Loucy (cell line): Measurements from ENCODE around the gene ESF1.
A peak's percentile ranks its signal among the peaks of the same experiment; 100 is the strongest.

ENCODE experiments used
- H2AFZ ChIP-seq: fragments of 200-600 bp; sonication (generic); 2 replicates; pipeline ENCODE4 v1.6.0; 2016; ENCODE audit warnings: antibody characterized with exemption, mild to moderate bottlenecking, low read length, moderate library complexity
- H3F3A ChIP-seq: fragments of 200-600 bp; 2 replicates; pipeline ENCODE4 v1.6.0; 2016; ENCODE audit warnings: antibody characterized with exemption, low read depth, mild to moderate bottlenecking
- H3K27me3 ChIP-seq: fragments of 200-600 bp; sonication (generic); 2 replicates; pipeline ENCODE4 v1.6.1; 2014; ENCODE audit warnings: low read length, mild to moderate bottlenecking; ENCODE audit not compliant: insufficient read depth, poor library complexity, severe bottlenecking
- H3K36me3 ChIP-seq: fragments of 200-600 bp; sonication (generic); 2 replicates; pipeline ENCODE4 v1.6.1; 2016; ENCODE audit warnings: low read length; ENCODE audit not compliant: insufficient read depth
- H3K4me1 ChIP-seq: fragments of 200-600 bp; sonication (generic); 2 replicates; pipeline ENCODE4 v1.5.1; 2014; ENCODE audit warnings: low read length, mild to moderate bottlenecking; ENCODE audit not compliant: insufficient read depth, poor library complexity, severe bottlenecking
- H3K4me2 ChIP-seq: fragments of 200-600 bp; sonication (generic); 2 replicates; pipeline ENCODE4 v1.6.0; 2014; ENCODE audit warnings: antibody characterized with exemption, low read length, low read depth, mild to moderate bottlenecking; ENCODE audit not compliant: poor library complexity, severe bottlenecking
- H3K4me3 ChIP-seq: fragments of 200-600 bp; sonication (generic); 2 replicates; pipeline ENCODE4 v1.5.1; 2014; ENCODE audit warnings: low read length, mild to moderate bottlenecking, mixed read lengths; ENCODE audit not compliant: poor library complexity, severe bottlenecking
- H3K79me2 ChIP-seq: fragments of 200-600 bp; sonication (generic); 2 replicates; pipeline ENCODE4 v1.6.1; 2014; ENCODE audit warnings: low read length; ENCODE audit not compliant: insufficient read depth
- H3K9ac ChIP-seq: fragments of 200-600 bp; sonication (generic); 2 replicates; pipeline ENCODE4 v1.6.0; 2014; ENCODE audit warnings: mild to moderate bottlenecking, low read depth, low read length, moderate library complexity; ENCODE audit not compliant: poor library complexity, severe bottlenecking
- H3K9me2 ChIP-seq: fragments of 200-600 bp; sonication (generic); replicated peaks from 2 replicates; pipeline ENCODE4 v1.6.1; 2016; ENCODE audit warnings: low read depth, low read length, mixed read lengths
- H3K9me3 ChIP-seq: fragments of 200-600 bp; sonication (generic); 2 replicates; pipeline ENCODE4 v1.6.1; 2014; ENCODE audit warnings: mild to moderate bottlenecking, antibody characterized with exemption, low read length, low read depth; ENCODE audit not compliant: insufficient read depth
- H4K20me1 ChIP-seq: fragments of 200-600 bp; sonication (generic); 2 replicates; pipeline ENCODE4 v1.6.0; 2014; ENCODE audit warnings: antibody characterized with exemption, low read length, mild to moderate bottlenecking; ENCODE audit not compliant: insufficient read depth, poor library complexity, severe bottlenecking
- EZH2phosphoT487 ChIP-seq: fragments of 200-600 bp; IDR thresholded peaks from 2 replicates; pipeline ENCODE4 v1.6.1; 2018; ENCODE audit warnings: antibody characterized with exemption, mild to moderate bottlenecking, moderate library complexity, borderline replicate concordance
- TF ChIP-seq, protein P1 (sequence below): fragments of 200-600 bp; sonication (generic); conservative IDR thresholded peaks from 2 replicates; pipeline ENCODE4 v1.5.1; 2014; ENCODE audit warnings: mild to moderate bottlenecking, antibody characterized with exemption, low read length

ESF1 gene

DNA sequence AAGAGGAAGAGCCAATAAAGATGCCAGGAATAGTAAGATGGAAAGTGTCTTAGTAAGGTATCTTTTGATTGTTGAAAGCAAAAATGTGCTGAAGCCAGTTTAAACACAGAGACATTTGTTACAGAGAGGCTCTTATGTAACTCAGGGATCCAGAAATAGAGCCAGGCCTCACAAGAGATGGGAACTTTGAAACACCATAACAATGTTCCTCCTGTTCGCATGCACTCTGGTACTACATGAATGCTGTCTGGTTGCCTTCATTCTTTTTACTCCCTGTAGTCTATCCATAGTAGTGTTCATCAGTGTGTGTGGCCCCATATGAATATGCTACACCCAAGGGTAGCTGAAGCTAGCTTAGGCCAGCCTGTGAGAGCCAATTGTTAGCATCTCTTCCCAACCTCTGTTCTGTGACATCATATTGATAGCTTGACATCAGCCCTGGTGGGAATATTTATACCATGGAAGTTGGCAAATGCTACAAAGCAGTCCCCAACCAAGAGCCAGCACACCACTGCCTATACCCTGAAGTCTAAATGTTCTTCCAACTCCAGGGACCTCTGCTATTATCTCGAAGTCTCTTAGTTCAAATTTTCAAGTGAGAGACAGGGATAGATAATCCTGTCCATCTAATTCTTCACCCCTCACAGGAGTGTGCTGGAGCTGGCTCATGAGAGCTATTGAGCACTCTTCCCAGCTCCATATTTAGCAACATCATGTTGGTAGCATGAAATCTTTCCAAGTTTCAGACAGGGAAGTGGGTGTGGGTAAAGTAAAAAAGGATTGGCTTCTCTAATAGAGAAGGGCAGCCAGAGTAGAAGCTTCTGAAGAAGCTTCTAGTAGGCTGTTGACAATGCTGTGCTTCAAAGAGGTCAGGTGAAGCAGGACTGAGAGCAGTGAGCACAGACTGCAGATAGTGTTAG is 7.1 kb upstream of the ESF1 start:
- Histone ChIP-seq H3K27me3 (no peaks in the 10 kb centered on the region), H3K9me3 (no peaks in the 10 kb centered on the region), H3K4me2 (no peak overlapping the region), H3K36me3 (peaks cover 68% of the 10 kb centered on the region; the same call in 1 of the 2 replicates), H2AFZ (no peak overlapping the region), H3K4me1 (peaks cover 15% of the 10 kb centered on the region), H4K20me1 (peaks cover 20% of the 10 kb centered on the region), H3K4me3 (no peak overlapping the region), H3F3A (no peaks in the 10 kb centered on the region), H3K9me2 (no peaks in the 10 kb centered on the region), H3K79me2 (peaks cover 24% of the 10 kb centered on the region), H3K9ac (no peak overlapping the region)
- TF ChIP-seq EZH2phosphoT487, result no peak
- TF ChIP-seq, protein P1, sequence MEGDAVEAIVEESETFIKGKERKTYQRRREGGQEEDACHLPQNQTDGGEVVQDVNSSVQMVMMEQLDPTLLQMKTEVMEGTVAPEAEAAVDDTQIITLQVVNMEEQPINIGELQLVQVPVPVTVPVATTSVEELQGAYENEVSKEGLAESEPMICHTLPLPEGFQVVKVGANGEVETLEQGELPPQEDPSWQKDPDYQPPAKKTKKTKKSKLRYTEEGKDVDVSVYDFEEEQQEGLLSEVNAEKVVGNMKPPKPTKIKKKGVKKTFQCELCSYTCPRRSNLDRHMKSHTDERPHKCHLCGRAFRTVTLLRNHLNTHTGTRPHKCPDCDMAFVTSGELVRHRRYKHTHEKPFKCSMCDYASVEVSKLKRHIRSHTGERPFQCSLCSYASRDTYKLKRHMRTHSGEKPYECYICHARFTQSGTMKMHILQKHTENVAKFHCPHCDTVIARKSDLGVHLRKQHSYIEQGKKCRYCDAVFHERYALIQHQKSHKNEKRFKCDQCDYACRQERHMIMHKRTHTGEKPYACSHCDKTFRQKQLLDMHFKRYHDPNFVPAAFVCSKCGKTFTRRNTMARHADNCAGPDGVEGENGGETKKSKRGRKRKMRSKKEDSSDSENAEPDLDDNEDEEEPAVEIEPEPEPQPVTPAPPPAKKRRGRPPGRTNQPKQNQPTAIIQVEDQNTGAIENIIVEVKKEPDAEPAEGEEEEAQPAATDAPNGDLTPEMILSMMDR, result no peak

DNA sequence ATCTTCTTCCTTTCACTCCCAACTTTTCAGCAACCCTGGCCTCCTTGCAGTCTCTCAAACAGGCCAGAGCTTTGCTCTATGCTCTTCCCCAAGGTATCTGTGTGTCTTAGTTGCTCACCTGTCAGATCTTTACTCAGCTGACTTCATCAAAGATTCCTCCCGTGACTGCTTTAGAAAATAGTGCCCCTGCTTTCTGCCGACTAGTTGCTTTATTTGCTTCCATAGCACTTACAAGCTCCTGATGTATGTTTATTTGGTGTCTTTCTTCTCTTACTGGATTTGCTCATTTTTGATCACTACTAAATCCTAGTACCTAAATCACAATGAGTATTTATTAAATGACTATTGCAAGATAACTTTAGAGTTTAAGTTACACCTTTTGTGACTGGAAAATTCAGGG is 6.0 kb upstream of the ESF1 start:
- no peak for TF ChIP-seq EZH2phosphoT487
- TF ChIP-seq, protein P1, result no peak
- Histone ChIP-seq H3K27me3 (no peaks in the 10 kb centered on the region), H3K9ac (no peak overlapping the region), H2AFZ (no peak overlapping the region), H3K9me2 (no peaks in the 10 kb centered on the region), H3K9me3 (no peaks in the 10 kb centered on the region), H3K79me2 (peaks cover 35% of the 10 kb centered on the region), H3K36me3 (peaks cover 57% of the 10 kb centered on the region; the same call in 1 of the 2 replicates), H3F3A (no peaks in the 10 kb centered on the region), H3K4me1 (peaks cover 26% of the 10 kb centered on the region), H4K20me1 (peaks cover 31% of the 10 kb centered on the region), H3K4me3 (no peak overlapping the region), H3K4me2 (peak overlapping the region; percentile 3)

DNA sequence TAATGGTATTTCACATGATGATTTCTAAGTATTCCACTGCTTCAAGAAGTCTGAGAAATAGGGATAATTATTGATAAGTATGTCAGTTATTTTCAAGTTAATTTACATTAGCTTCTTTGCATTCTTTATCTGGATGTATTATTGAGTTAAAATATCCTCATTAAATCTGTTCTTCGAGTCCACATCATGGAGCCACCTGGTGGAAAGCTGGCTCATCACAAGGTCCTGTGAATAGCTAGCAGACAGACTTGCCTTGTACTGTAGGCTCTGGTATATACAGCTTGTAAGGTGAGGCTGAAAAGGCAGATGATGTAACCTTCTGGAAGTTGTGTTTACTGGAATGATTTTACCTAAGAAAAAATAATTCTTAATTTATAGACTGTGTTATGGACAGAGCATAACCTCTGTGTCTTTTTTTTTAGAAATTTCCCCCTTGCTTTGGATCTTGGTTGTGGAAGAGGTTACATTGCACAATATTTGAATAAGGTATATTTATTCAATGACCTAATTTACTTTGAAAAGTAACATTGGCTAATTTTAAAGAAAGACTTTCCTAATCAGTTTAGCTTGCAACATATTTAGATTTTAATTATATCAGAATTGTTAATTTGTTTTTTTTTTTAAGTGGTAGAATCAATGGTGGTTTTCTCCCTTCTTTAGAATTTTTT is 3.6 kb upstream of the ESF1 start:
- H3K9me3 ChIP-seq, result no peaks in the 10 kb centered on the region
- H3K9me2 ChIP-seq, result no peaks in the 10 kb centered on the region
- peak overlapping the region; percentile 87 for H3K9ac ChIP-seq
- H3K4me3 ChIP-seq, result peak overlapping the region; percentile 90
- H3K4me1 ChIP-seq, result peaks cover 29% of the 10 kb centered on the region
- no peaks in the 10 kb centered on the region for H3K27me3 ChIP-seq
- TF ChIP-seq EZH2phosphoT487, result no peak
- TF ChIP-seq, protein P1, result peak; percentile 70
- H3F3A ChIP-seq, result no peaks in the 10 kb centered on the region
- no peak overlapping the region for H2AFZ ChIP-seq
- H3K79me2 ChIP-seq, result peaks cover 57% of the 10 kb centered on the region
- peaks cover 40% of the 10 kb centered on the region for H4K20me1 ChIP-seq
- peak overlapping the region; percentile 98 for H3K4me2 ChIP-seq
- H3K36me3 ChIP-seq, result peaks cover 34% of the 10 kb centered on the region; the same call in 1 of the 2 replicates
